SH-SY5Y (cell line): ENCODE data around the gene PPP1R14C.

ENCODE experiments used
- GATA2 ChIP-seq: IDR thresholded peaks from 2 replicates; pipeline ENCODE4 v1.6.1; 2011; ENCODE audit warnings: mild to moderate bottlenecking, low read depth, low read length
- GATA3 ChIP-seq: IDR thresholded peaks from 2 replicates; pipeline ENCODE4 v1.6.1; 2011; ENCODE audit warnings: low read depth, mild to moderate bottlenecking, low read length, moderate library complexity

- TF ChIP-seq GATA2 (no peak), GATA3 (no peak)
Measured at GRCh38 chr6:150238846-150239407, 96.1 kb downstream of the PPP1R14C start.
